ENCODE results near the gene ARID4B. TPM values are rescaled to one million over a fixed set of nuclear protein-coding genes. Genes with fewer than 3 reads are reported as not detected.
"Not testable (repeated sequence)": the region's sequence is repeated elsewhere in the genome, so short reads cannot be mapped to it uniquely, and the experiment has no call there.

ARID4B gene
- total RNA-seq, 1 experiment from 2014 or later = 34.0 TPM

DNA sequence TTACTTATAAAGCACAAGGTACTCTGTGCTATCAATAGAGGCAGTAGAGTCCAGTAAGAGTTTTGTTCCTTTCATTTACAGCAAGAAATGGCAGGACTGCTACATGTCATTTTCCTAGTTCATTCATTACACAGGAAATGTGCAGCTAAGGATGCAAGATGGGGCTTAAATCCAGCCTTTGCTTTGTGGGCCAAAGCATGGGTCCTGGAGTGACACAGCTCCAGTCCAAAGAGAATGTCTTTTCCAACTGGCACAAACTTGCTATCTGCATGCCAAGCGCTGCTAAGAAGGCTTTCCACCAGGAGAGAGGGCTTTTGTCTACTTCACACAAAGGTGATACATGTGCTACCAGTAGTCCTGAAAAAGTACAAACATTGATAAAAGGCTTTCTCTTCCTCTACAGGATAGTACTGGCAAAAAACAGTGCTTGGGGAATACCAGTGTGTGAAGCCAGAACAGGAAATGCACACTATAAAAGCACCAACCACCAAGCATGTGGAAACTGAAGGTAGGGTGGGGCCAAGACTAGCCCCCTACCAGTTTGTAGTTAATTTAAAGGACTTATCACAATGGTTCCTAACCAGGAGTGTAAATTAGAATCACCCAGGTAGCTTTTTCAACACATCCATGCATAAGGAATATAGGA lies 68.7 kb downstream of the ARID4B start:
- no peaks in the 10 kb centered on the region for H4K20me1 ChIP-seq (ENCODE audit: control insufficient read depth, insufficient read depth, insufficient read length)
- H3K4me3 Mint-ChIP-seq = peak overlapping the region in 1 of 2 experiments; percentile 20; a peak in 1 of 5 replicates

DNA sequence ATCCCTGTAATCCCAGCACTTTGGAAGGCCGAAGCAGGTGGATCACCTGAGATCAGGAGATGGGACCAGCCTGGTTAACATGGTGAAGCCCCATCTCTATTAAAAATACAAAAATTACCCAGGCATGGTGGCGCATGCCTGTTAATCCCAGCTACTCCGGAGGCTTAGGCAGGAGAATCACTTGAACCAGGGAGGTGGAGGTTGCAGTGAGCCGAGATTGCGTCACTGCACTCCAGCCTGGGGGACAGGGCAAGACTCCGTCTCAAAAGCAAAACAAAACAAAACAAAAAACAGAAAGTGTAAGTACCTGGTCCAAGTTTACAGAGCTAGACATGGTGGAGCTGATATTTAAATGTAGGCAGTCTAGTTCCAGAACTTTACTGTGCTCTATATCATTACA lies 69.9 kb downstream of the ARID4B start:
- H3K36me3 Mint-ChIP-seq (ENCODE audit: insufficient read depth in 1 of 3, low read depth in 3 of 3); H3K9ac ChIP-seq (ENCODE audit: extremely low read depth, insufficient read length, low read length); H2BK12ac ChIP-seq (ENCODE audit: insufficient read length, low read depth, low read length); H2AK5ac ChIP-seq (ENCODE audit: insufficient read length, low read length); H2BK120ac ChIP-seq (ENCODE audit: low read depth, low read length, poor library complexity, severe bottlenecking); H3K79me2 ChIP-seq (ENCODE audit: insufficient read depth, low read length); H2BK15ac ChIP-seq (ENCODE audit: low read depth, low read length); H3K9me3 ChIP-seq (ENCODE audit: control insufficient read depth, low read depth, low read length); H3K27me3 ChIP-seq (ENCODE audit: insufficient read depth, low read length); H3K18ac ChIP-seq (ENCODE audit: insufficient read length, low read depth, low read length); H3T11ph ChIP-seq (ENCODE audit: low read length); H3K4me1 ChIP-seq (ENCODE audit: insufficient read depth, low read length); H3K79me1 ChIP-seq (ENCODE audit: insufficient read depth, low read depth, low read length, poor library complexity, severe bottlenecking); H3K23ac ChIP-seq (ENCODE audit: insufficient read length, low read depth, low read length); H4K91ac ChIP-seq (ENCODE audit: insufficient read length, low read depth, low read length); H2BK5ac ChIP-seq (ENCODE audit: insufficient read length, low read length); H3K23me2 ChIP-seq (ENCODE audit: insufficient read length, low read depth, low read length, poor library complexity, severe bottlenecking); DNase-seq; H3K4me3 Mint-ChIP-seq; H3K4ac ChIP-seq (ENCODE audit: low read depth, low read length); H3K27ac ChIP-seq (ENCODE audit: insufficient read length, low read depth, low read length); H4K8ac ChIP-seq (replicated peaks; ENCODE audit: insufficient read length, low read depth, low read length); H2AFZ ChIP-seq (ENCODE audit: low read length); H3K27me3 Mint-ChIP-seq (ENCODE audit: low read depth); H4K5ac ChIP-seq (ENCODE audit: insufficient read length, low read depth, low read length); H3K9me3 Mint-ChIP-seq; H3K4me2 ChIP-seq (ENCODE audit: insufficient read depth, insufficient read length, low read length); H4K20me1 ChIP-seq (ENCODE audit: control insufficient read depth, insufficient read depth, insufficient read length); H3K14ac ChIP-seq (ENCODE audit: insufficient read depth, low read length); H2BK20ac ChIP-seq (ENCODE audit: low read depth, low read length, poor library complexity, severe bottlenecking); H3K56ac ChIP-seq (ENCODE audit: insufficient read length, low read depth, low read length): not testable (repeated sequence)
- Mint-ChIP-seq H3K4me1 (peaks cover 5 to 11% of the 10 kb centered on the region in 2 experiments), H3K27ac (peak overlapping the region in 2 of 3 experiments; percentile 31 to 44; a peak in 1 of 7 replicates)
- WGBS (ENCODE audit: extremely low coverage, insufficient read length, low lambda C conversion rate) = no CpG with 5 or more reads among the region's 6 CpGs

More for the DNA sequence above, 68.7 kb downstream of the ARID4B start:
- Histone ChIP-seq H3T11ph (ENCODE audit: low read length) (no peak overlapping the region), H2AFZ (ENCODE audit: low read length) (no peak overlapping the region), H3K56ac (ENCODE audit: insufficient read length, low read depth, low read length) (no peak overlapping the region), H2AK5ac (ENCODE audit: insufficient read length, low read length) (no peak overlapping the region), H3K79me1 (ENCODE audit: insufficient read depth, low read depth, low read length, poor library complexity, severe bottlenecking) (peaks cover 3% of the 10 kb centered on the region), H3K4me2 (ENCODE audit: insufficient read depth, insufficient read length, low read length) (no peak overlapping the region), H2BK15ac (ENCODE audit: low read depth, low read length) (no peak overlapping the region), H3K23ac (ENCODE audit: insufficient read length, low read depth, low read length) (no peak overlapping the region), H3K9ac (ENCODE audit: extremely low read depth, insufficient read length, low read length) (no peak overlapping the region), H3K79me2 (ENCODE audit: insufficient read depth, low read length) (peaks cover 6% of the 10 kb centered on the region; the same call in 1 of the 2 replicates), H3K18ac (ENCODE audit: insufficient read length, low read depth, low read length) (no peak overlapping the region), H4K8ac (replicated peaks; ENCODE audit: insufficient read length, low read depth, low read length) (no peak overlapping the region), H3K27me3 (ENCODE audit: insufficient read depth, low read length) (no peaks in the 10 kb centered on the region), H2BK20ac (ENCODE audit: low read depth, low read length, poor library complexity, severe bottlenecking) (no peak overlapping the region), H3K4me1 (ENCODE audit: insufficient read depth, low read length) (peaks cover 3% of the 10 kb centered on the region; the same call in 1 of the 2 replicates), H2BK120ac (ENCODE audit: low read depth, low read length, poor library complexity, severe bottlenecking) (no peak overlapping the region), H2BK5ac (ENCODE audit: insufficient read length, low read length) (no peak overlapping the region), H3K27ac (ENCODE audit: insufficient read length, low read depth, low read length) (no peak overlapping the region), H4K91ac (ENCODE audit: insufficient read length, low read depth, low read length) (no peak overlapping the region), H3K23me2 (ENCODE audit: insufficient read length, low read depth, low read length, poor library complexity, severe bottlenecking) (no peaks in the 10 kb centered on the region), H3K9me3 (ENCODE audit: control insufficient read depth, low read depth, low read length) (no peaks in the 10 kb centered on the region), H3K14ac (ENCODE audit: insufficient read depth, low read length) (no peak overlapping the region), H3K4ac (ENCODE audit: low read depth, low read length) (no peak overlapping the region), H2BK12ac (ENCODE audit: insufficient read length, low read depth, low read length) (no peak overlapping the region), H4K5ac (ENCODE audit: insufficient read length, low read depth, low read length) (no peak overlapping the region)
- Mint-ChIP-seq H3K36me3 (ENCODE audit: insufficient read depth in 1 of 3, low read depth in 3 of 3) (peaks cover 5 to 6% (median 6%) of the 10 kb centered on the region in 3 experiments; a peak in 3 of 7 replicates), H3K27ac (peak overlapping the region in 2 of 3 experiments; percentile 23 to 72; a peak in 2 of 7 replicates), H3K4me1 (peaks cover 5 to 9% of the 10 kb centered on the region in 2 experiments), H3K9me3 (no peaks in the 10 kb centered on the region), H3K27me3 (ENCODE audit: low read depth) (no peaks in the 10 kb centered on the region)
- TF ChIP-seq, protein P1, sequence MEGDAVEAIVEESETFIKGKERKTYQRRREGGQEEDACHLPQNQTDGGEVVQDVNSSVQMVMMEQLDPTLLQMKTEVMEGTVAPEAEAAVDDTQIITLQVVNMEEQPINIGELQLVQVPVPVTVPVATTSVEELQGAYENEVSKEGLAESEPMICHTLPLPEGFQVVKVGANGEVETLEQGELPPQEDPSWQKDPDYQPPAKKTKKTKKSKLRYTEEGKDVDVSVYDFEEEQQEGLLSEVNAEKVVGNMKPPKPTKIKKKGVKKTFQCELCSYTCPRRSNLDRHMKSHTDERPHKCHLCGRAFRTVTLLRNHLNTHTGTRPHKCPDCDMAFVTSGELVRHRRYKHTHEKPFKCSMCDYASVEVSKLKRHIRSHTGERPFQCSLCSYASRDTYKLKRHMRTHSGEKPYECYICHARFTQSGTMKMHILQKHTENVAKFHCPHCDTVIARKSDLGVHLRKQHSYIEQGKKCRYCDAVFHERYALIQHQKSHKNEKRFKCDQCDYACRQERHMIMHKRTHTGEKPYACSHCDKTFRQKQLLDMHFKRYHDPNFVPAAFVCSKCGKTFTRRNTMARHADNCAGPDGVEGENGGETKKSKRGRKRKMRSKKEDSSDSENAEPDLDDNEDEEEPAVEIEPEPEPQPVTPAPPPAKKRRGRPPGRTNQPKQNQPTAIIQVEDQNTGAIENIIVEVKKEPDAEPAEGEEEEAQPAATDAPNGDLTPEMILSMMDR (conservative IDR thresholded peaks at IDR 0.05) = no peak
- DNase-seq = no peak
- no CpG with 5 or more reads among the region's 1 CpG for WGBS (ENCODE audit: extremely low coverage, insufficient read length, low lambda C conversion rate)

Data from H9 (cell line).